ENCODE results near the gene ZNF765.
"Not testable (repeated sequence)": the region's sequence is repeated elsewhere in the genome, so short reads cannot be mapped to it uniquely, and the experiment has no call there.

DNA sequence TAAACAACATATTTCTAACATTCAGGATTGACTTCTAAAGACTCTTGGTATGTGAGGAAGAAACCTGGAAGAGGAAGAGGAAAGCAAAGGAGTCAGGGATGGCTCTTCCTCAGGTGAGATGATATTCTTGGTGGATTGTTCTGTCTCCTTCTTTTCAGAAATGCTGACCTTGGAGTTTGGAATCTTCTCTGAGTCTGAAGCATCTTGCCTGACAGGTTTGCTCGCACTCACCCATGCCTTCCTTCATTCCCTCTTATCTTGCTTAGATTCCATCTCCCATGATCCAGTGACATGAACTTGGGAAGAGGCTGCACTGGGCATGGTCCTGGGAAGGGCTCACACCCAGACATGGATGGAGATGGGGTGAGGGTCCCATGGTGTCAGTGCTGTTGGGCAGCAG, 3.0 kb downstream of the ZNF765 start:
- TF ChIP-seq, protein P1, sequence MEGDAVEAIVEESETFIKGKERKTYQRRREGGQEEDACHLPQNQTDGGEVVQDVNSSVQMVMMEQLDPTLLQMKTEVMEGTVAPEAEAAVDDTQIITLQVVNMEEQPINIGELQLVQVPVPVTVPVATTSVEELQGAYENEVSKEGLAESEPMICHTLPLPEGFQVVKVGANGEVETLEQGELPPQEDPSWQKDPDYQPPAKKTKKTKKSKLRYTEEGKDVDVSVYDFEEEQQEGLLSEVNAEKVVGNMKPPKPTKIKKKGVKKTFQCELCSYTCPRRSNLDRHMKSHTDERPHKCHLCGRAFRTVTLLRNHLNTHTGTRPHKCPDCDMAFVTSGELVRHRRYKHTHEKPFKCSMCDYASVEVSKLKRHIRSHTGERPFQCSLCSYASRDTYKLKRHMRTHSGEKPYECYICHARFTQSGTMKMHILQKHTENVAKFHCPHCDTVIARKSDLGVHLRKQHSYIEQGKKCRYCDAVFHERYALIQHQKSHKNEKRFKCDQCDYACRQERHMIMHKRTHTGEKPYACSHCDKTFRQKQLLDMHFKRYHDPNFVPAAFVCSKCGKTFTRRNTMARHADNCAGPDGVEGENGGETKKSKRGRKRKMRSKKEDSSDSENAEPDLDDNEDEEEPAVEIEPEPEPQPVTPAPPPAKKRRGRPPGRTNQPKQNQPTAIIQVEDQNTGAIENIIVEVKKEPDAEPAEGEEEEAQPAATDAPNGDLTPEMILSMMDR (IDR thresholded peaks at IDR 0.05; ENCODE audit: poor library complexity): not testable (repeated sequence)
- TF ChIP-seq EZH2phosphoT487 (IDR thresholded peaks at IDR 0.05; ENCODE audit: low read depth, severe bottlenecking, unreplicated experiment): not testable (repeated sequence)
